Endometrial microvascular endothelial cells (primary cell): Measurements from ENCODE around the gene ABHD12. TPM values are rescaled to one million over a fixed set of nuclear protein-coding genes. Genes with fewer than 3 reads are reported as not detected.

Experiments used
- in situ Hi-C: cut with HindIII; loops from 2 replicates; pipeline ENCODE4 v1.10.0; 2017; ENCODE audit warnings: low sequenced_read_pairs, low pct_unique_long_range_greater_than_20kb; ENCODE audit errors: inconsistent ontology term
- total RNA-seq: library from RNA; depleted of rRNA; stranded (reverse); fragments of >200 nt; gene quantifications from one replicate; pipeline ENCODE4 v1.2.3, GENCODE V29; 2015; ENCODE audit errors: inconsistent ontology term

The ABHD12 gene
- total RNA-seq, 1 donor from 2014 or later = 26.9 TPM

DNA sequence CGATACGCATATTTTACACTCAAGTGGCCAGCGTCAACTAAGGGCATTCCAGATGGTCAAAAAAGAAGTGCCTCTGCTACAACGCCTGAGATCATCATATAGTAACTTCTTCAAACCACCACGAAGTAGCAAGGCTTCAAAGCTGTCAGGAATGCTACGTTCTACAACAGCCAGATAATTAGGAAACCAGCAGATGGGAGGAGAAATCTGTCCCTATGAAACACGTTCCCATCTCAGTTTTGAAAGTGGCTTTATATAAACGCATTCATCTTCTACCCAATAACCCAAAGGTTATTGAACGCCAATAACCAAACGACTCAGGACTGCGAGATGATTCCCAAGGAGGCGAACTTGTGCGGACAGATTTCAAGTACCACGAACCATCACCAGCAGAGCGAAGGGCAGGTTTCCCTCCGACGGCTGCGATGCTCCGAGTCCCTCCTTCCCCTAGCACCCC lies 1.2 kb downstream of the ABHD12 start:
- in situ Hi-C loops = no loop called here

- in situ Hi-C loops = no loop called here
Measured at GRCh38 chr20:25382704-25383370, 7.8 kb downstream of the ABHD12 start.

GRCh38 chr20:25380945-25381614 lies 9.6 kb downstream of the ABHD12 start:
- in situ Hi-C loops = no loop called here

DNA sequence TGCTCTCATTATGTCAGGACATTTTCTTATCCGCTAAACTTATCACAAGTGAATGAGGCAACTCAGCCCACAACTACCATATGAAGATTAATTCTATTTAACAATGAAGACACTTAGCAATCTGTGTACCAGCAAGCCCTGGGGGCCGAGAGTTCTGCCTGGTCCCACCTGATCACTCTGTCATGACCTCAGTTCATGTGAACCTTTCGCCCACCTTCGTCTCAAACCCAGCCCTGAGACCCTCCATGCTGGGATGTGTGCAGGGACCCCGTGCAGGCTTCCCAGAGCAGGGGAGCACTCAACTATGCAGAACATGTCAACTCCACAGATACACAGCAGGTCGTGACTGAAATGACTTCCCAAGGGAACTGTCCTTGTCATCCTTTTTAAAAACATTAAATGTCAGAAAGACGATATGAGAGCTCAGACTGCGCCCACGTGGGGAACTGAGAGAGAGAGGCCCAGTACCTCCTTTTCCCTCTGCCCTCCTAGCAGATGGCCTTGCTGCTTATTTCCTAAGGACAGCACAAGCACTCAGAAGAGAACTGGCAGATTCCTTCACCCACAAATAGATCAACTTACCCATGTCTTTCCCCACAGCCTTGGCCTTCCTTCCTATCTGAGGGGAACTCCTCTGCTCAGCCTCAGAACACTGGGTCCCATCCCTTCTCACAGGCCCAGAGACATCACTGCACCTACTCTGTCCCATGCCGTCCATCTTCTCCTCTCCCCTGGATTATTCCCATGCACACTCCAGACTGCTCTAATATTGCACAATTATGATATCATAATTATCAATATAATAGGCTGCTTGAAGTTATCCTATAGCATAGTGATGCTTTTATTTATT lies 11.5 kb downstream of the ABHD12 start:
- in situ Hi-C loops = no loop called here

DNA sequence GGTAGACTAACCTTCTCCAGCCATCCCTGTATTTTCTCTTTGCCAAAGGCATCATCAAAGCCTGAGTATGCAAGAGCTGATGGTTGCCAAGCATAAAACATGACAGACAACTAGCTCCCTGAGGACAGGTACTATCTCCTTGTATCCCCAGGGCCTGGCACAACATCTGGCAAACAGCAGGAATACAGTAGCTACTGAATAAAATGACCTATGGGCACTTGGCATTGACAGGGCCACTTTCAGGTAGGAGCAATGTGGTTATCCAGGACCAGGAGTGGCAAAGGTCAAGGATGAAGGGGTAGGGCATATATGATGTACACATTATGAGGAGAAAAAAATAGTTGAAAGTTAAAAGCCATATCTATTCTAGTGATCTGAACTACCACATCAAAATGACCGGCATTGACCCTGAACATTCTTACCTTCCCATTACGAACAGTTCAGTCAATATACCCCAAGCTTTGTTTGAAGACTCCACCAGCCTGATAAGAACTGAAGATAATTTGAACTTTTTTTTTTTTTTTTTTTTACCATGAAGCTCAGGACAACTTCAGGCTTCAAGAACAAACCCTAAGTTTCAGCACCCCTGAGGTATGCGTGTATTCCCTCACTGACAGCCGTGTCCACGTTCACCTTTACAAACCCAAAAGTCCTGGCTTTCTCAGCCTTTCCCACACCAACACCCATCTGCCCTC lies 12.3 kb downstream of the ABHD12 start:
- in situ Hi-C loops = no loop called here

DNA sequence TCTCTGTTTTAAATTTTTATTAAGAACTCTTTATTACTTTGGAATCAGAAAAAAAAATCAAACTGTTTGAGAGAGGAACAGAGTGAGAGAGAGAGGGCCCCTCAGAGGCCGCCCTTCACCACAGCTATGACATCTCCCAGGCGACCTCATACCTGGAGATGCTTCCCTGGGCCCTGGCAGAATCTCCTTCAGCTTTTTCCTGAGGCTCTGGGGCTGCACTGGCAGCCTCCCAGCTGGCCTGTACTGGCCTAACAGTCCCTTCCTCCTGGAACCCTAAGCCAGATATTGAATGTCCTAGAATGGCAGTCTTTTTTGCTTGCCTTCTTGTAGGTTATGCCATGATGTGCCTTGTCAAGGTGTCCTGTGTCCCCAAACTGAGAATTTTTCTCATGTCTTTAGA lies 13.7 kb downstream of the ABHD12 start:
- in situ Hi-C loops = no loop called here

DNA sequence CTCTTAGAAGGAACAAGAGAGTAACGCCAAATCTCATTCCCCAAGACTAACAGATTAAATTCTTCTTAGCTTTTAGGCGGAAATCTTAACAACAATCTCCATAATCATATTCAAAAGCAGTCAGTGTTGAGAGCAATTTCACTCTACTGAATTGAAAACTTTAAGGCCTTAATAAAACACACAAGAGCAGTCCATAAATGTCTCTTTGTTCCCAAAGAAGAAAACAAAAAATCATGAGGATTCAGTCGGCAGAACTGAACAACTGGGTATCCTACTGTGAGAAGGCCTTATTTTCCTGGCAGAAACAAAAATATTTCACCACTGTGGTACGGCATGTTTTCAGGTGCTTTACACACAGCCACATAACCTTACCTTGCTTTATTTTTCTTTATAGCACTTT lies 14.4 kb downstream of the ABHD12 start:
- in situ Hi-C loops = no loop called here

GRCh38 chr20:25374842-25375241 lies 15.8 kb downstream of the ABHD12 start:
- in situ Hi-C loops = no loop called here

GRCh38 chr20:25372584-25373336 lies 17.9 kb downstream of the ABHD12 start:
- in situ Hi-C loops = no loop called here

GRCh38 chr20:25369971-25370370 lies 20.7 kb downstream of the ABHD12 start:
- in situ Hi-C loops = no loop called here

DNA sequence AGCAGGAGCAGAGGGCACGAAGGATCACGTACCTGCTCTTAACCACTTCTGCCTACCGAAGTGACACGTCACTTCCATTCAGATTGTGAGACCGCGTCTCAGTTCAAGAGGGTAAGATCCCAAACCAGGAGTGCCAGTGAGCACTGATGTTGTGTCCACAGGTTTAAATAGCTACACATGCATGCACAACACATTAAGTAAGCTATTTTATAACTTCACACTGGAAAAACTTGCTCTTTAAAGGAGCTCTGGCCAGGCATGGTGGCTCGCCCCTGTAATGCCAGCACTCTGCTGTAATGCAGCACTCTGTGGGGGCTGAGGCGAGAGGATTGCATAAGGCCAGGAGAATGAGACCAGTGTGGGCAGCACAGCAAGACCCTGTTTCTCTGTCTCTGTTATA lies 21.1 kb downstream of the ABHD12 start:
- in situ Hi-C loops = no loop called here

DNA sequence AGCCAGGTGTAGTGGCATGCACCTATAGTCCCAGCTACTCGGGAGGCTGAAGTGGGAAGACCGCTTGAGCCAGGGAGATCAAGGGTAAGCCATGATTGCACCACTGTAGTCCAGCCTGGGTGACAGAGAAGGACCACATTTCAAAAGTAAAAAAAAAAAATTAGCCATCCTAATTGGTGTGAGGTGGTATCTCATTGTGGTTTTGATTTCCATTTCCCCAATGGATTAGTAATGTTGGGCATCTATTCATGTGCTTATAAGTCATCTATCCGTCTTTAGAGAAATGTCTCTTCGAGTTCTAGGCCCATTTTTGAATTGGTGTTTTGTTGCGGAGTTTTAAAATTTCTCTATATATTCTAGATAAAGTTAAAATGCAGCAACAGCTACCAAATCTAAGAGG lies 21.7 kb downstream of the ABHD12 start:
- in situ Hi-C loops = no loop called here

DNA sequence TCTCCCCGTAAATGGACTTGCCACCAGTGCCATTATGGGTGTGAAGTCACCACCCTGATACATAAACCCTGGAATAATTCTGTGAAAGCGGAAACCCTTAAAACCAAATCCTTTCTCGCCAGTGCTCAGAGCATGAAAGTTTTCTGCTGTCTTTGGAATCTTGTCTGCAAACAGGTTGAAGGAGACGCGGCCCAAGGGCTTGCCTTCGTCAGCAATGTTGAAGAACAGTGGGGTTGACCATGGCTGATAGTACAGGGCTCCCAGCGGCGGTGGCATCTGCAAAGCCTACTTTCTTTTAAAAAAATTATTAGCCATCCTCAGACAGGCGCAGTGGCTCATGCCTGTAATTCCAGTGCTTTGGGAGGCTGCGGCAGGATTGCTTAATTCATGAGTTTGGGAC lies 22.1 kb downstream of the ABHD12 start:
- in situ Hi-C loops = no loop called here

DNA sequence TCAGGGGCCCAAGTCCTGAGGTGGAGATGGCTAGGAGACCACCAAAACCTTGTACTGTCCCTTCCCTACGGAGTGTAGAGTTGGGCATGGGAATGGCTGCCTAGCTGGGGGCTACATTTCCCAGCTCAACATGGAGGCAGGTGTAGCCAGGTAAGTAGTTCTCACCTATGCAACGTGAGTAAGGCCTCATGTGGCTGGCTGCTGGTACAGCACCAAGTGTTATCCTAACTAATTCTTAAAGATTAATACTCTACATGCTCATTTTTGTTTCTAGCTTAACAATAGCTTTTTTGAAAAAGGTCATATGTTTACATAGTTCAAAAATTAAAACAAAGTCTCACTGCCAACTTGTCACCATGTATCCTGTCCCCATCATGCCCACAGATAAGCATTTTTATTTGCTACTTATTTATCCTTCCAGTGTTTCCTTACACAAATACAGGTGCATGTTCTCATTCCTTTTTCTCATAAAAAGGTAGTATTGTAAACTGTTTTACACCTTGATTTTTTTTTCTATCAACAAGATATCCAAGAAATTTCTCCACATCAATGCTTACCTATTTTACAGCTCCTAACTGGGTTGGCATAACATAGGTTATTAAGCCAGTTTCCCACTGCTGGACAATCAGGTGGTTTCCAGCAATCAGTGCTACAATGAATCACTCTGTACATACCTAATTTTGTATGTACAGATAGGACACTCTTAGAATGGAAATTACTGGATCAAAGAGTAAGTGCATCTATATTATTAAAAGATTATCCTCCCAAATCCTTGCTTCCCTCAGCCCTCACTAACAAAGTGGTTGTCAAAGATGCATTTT lies 25.5 kb downstream of the ABHD12 start:
- in situ Hi-C loops = no loop called here

- in situ Hi-C loops = no loop called here
Measured at GRCh38 chr20:25364180-25364788, 26.4 kb downstream of the ABHD12 start.

- in situ Hi-C loops = no loop called here
Measured at GRCh38 chr20:25361287-25361683, 29.4 kb downstream of the ABHD12 start.

DNA sequence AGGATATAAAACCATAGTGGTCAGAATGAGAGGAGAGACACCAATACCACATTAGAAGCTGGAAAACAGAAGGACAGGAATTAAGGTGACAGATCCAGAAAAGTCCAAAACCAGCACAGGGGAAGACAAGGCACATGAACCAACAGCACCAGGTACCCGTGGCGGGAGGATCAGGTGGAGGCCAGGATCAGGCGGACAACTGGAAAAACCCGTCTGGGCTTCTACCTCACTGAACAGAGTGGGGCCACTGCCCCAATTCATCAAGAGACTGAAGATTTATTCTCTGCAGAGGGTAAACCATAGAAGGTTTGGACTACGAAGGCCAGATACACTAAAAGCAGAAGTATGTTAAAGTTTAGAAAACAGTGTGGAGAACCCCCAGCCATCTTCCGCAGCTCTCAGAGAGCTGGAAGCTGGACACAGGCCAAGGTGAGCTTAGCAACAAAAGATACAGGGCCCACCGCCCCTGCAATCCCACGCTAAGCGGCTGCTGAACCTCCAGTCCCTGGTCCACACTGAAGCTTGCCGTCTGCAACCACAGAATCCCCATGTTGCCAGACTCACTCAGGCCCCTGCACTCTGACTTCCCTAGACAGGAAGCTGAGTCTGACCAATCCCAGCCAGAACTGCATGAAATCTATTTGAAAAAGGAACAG lies 29.9 kb downstream of the ABHD12 start:
- in situ Hi-C loops = no loop called here
